Limb (tissue), 2 donors: ENCODE measurements around the gene PCDHA13.
"Not testable (repeated sequence)": the region's sequence is repeated elsewhere in the genome, so short reads cannot be mapped to it uniquely, and the experiment has no call there.

Source experiments
- DNase-seq, 2 donors: peaks; one replicate each; pipeline ENCODE4 v3.0.0-alpha.2; 2016; ENCODE audit errors: extremely low spot score in 2 of 2

PCDHA13 gene

GRCh38 chr5:140868721-140869554, 13.0 kb upstream of the PCDHA13 start, which contains the start of gene PCDHA11:
Gene PCDHA11 (plus strand): TSS chr5:140868957. CDS start chr5:140869104, 147 bp downstream.
- no peak for DNase-seq

GRCh38 chr5:140869555-140869886, 12.4 kb upstream of the PCDHA13 start:
- DNase-seq: no peak

GRCh38 chr5:140870221-140871201, 11.4 kb upstream of the PCDHA13 start:
- no peak for DNase-seq

GRCh38 chr5:140875085-140876065, 6.5 kb upstream of the PCDHA13 start, which contains the start of gene PCDHA12:
Gene PCDHA12 (plus strand): TSS chr5:140875308. CDS start chr5:140875473, 165 bp downstream.
- DNase-seq: no peak

- not testable (repeated sequence) for DNase-seq
Observed at GRCh38 chr5:140876541-140877261, 5.2 kb upstream of the PCDHA13 start.

GRCh38 chr5:140877262-140877581, 4.7 kb upstream of the PCDHA13 start:
- no peak for DNase-seq

- no peak for DNase-seq
Observed at GRCh38 chr5:140882591-140882899, 621 bp downstream of the PCDHA13 start.

DNA sequence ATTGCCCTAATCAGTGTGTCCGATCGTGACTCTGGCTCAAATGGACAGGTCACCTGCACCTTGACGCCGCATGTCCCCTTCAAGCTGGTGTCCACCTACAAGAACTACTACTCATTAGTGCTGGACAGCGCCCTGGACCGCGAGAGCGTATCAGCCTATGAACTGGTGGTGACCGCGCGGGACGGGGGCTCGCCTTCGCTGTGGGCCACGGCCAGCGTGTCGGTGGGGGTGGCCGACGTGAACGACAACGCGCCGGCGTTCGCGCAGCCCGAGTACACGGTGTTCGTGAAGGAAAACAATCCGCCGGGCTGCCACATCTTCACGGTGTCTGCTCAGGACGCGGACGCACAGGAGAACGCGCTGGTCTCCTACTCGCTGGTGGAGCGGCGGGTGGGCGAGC, 1.4 kb downstream of the PCDHA13 start:
- no peak for DNase-seq

- no peak for DNase-seq
Observed at GRCh38 chr5:140883927-140884697, 2.2 kb downstream of the PCDHA13 start.

GRCh38 chr5:140916325-140916724, 34.4 kb downstream of the PCDHA13 start:
- DNase-seq: no peak

GRCh38 chr5:140923601-140924000, 41.7 kb downstream of the PCDHA13 start:
- DNase-seq: no peak

GRCh38 chr5:140925806-140926442, 44.0 kb downstream of the PCDHA13 start, which contains the start of gene PCDHAC1:
Gene PCDHAC1 (plus strand): TSS chr5:140926299. CDS start chr5:140926893, 594 bp downstream.
- no peak for DNase-seq

DNA sequence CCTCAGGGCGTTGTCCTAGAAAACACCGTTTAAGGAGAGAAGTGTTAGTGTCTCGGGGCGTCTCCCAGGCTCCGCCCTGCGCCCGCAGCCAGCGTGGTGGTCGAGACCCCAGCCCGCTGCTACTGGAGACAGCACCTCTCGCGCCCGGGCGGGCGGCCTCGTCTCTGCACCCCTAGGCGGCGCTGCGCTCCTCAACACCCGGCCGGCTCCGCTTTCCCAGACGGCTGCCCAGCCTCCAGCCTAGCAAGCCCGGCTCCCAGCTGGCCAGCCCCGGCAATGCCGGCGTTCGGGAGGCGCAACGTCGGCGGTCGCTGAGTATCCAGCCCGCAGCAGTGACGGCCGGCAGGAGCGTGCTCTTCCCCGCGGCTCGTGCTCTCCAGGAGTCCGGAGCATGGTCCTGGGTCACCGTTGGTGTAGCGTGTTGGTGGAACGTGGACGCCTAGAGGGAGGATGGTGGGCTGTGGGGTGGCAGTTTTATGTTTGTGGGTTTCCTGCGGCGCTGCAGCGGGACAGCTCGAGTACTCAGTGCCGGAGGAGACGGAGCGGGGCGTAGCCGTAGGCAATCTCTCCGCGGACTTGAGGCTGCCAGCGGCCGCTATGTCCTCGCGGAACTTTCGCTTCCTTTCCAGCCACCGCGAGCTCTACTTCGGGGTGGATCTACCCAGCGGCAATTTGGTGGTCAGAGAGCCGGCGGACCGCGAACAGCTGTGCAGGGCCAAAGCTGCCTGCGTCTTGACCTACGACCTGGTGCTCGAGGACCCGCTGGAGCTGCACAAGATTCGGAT, 44.7 kb downstream of the PCDHA13 start:
- DNase-seq: peak; percentile 74 to 89

DNA sequence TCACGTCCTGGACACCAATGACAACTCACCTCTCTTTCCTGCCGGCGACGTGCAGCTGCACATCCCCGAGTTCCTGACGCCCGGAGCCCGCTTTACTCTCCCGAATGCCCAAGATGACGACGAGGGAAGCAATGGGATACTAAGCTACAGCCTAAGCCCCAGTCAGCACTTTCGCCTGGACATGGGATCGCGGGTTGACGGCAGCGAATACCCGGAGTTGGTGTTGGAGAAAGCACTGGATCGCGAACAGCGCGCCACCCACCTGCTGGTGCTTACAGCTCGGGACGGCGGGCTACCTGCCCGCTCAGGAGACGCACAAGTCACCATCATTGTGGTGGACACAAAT, 45.3 kb downstream of the PCDHA13 start:
- DNase-seq: no peak
